A673 (cell line): Measurements from ENCODE around the gene TAP1. TPM values are rescaled to one million over a fixed set of nuclear protein-coding genes. Genes with fewer than 3 reads are reported as not detected.

Experiments
- BruUV-seq: library from RNA; stranded (reverse); fragments of 400-500 nt; replicated peaks from 2 replicates; lab custom pipeline; 2021; lab: Mats Ljungman, UMichigan
- CTCF ChIA-PET: fragments of 300-600 bp; sonication (Branson Sonifier 250); formaldehyde crosslinking; loops from one replicate; lab custom pipeline; 2022; ENCODE audit warnings: antibody characterized with exemption; lab: Charles Lee
- POLR2A ChIA-PET: fragments of 300-600 bp; sonication (Branson Sonifier 250); formaldehyde crosslinking; loops from one replicate; lab custom pipeline; 2022; ENCODE audit warnings: antibody characterized with exemption; ENCODE audit not compliant: low non-redundant PET; lab: Charles Lee
- DNase-seq: peaks from one replicate; pipeline ENCODE4 v3.0.0-alpha.2; 2015; ENCODE audit warnings: low spot score
- H3K27ac ChIP-seq: fragments of 200-600 bp; sonication (generic); 2 replicates; pipeline ENCODE4 v1.5.1; 2016; ENCODE audit warnings: mixed run types, low read depth, mild to moderate bottlenecking, mixed read lengths, antibody characterized with exemption, low read length; ENCODE audit not compliant: poor library complexity, severe bottlenecking
- H3K27me3 ChIP-seq: fragments of 200-600 bp; sonication (generic); replicated peaks from 2 replicates; pipeline ENCODE4 v1.6.1; 2017; ENCODE audit warnings: mixed run types, low read depth, mild to moderate bottlenecking, mixed read lengths, antibody characterized with exemption, low read length; ENCODE audit not compliant: insufficient read depth, poor library complexity
- H3K36me3 ChIP-seq: fragments of 200-600 bp; sonication (generic); 2 replicates; pipeline ENCODE4 v1.6.1; 2016; ENCODE audit warnings: mixed run types, mild to moderate bottlenecking, mixed read lengths, antibody characterized with exemption, low read length; ENCODE audit not compliant: insufficient read depth, poor library complexity, severe bottlenecking
- H3K4me1 ChIP-seq: fragments of 200-600 bp; sonication (generic); 2 replicates; pipeline ENCODE4 v1.6.1; 2017; ENCODE audit warnings: mixed run types, mild to moderate bottlenecking, mixed read lengths, antibody characterized with exemption, low read length; ENCODE audit not compliant: insufficient read depth, poor library complexity, severe bottlenecking
- H3K4me3 ChIP-seq: fragments of 200-600 bp; sonication (generic); 2 replicates; pipeline ENCODE4 v1.5.1; 2016; ENCODE audit warnings: low read depth, mixed run types, mild to moderate bottlenecking, mixed read lengths, low read length; ENCODE audit not compliant: poor library complexity, severe bottlenecking
- H3K9me3 ChIP-seq: fragments of 200-600 bp; sonication (generic); 2 replicates; pipeline ENCODE4 v1.6.1; 2016; ENCODE audit warnings: mixed run types, low read depth, mild to moderate bottlenecking, mixed read lengths, antibody characterized with exemption, low read length; ENCODE audit not compliant: poor library complexity, severe bottlenecking
- EZH2 ChIP-seq: fragments of 200-600 bp; sonication (generic); IDR thresholded peaks from 2 replicates; pipeline ENCODE4 v1.6.1; 2017; ENCODE audit warnings: borderline replicate concordance, low read depth, mild to moderate bottlenecking, mixed read lengths, antibody characterized with exemption, low read length; ENCODE audit not compliant: poor library complexity, severe bottlenecking
- intact Hi-C: fragments of 100-400 bp; cut with micrococcal nuclease; formaldehyde crosslinking; loops from one replicate; pipeline ENCODE4 v1.10.0; 2022; ENCODE audit not compliant: unreplicated experiment
- total RNA-seq: library from RNA; stranded (reverse); gene quantifications from 2 replicates; pipeline ENCODE4 v1.2.3, GENCODE V29; 2021
- TF ChIP-seq, protein P1 (sequence below): fragments of 300-800, 200-600 bp; sonication (generic); conservative IDR thresholded peaks from 2 replicates; pipeline ENCODE4 v1.5.1; 2017; ENCODE audit warnings: low read depth, mild to moderate bottlenecking, antibody characterized with exemption, low read length, moderate library complexity, mixed read lengths

The TAP1 gene
- total RNA-seq, 1 experiment from 2014 or later = 12.3 TPM

DNA sequence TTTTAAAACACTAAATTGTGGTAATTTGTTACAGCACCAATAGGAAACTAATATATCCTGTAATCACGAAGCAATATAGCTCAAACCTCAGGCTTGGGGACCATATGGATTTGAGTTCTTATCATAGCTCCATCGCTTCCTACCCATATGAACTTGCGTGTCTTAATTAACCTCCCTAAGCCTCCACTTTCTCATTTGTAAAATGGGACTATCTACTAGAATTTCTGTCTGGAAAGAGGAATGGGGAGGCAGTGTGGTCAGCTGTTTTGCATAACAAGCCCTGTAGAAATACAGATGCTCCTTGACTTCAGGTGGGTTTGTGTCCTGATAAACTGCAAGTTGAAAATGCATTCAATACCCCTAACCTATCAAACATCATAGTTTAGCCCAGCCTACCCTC, 53.8 kb downstream of the TAP1 start:
- BruUV-seq = no TSS peak
- Histone ChIP-seq H3K9me3 (no peaks in the 10 kb centered on the region), H3K27me3 (peaks cover 77% of the 10 kb centered on the region), H3K4me1 (no peaks in the 10 kb centered on the region), H3K36me3 (no peaks in the 10 kb centered on the region), H3K4me3 (no peak overlapping the region), H3K27ac (no peak overlapping the region)
- TF ChIP-seq, protein P1, sequence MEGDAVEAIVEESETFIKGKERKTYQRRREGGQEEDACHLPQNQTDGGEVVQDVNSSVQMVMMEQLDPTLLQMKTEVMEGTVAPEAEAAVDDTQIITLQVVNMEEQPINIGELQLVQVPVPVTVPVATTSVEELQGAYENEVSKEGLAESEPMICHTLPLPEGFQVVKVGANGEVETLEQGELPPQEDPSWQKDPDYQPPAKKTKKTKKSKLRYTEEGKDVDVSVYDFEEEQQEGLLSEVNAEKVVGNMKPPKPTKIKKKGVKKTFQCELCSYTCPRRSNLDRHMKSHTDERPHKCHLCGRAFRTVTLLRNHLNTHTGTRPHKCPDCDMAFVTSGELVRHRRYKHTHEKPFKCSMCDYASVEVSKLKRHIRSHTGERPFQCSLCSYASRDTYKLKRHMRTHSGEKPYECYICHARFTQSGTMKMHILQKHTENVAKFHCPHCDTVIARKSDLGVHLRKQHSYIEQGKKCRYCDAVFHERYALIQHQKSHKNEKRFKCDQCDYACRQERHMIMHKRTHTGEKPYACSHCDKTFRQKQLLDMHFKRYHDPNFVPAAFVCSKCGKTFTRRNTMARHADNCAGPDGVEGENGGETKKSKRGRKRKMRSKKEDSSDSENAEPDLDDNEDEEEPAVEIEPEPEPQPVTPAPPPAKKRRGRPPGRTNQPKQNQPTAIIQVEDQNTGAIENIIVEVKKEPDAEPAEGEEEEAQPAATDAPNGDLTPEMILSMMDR = no peak
- TF ChIP-seq EZH2 = no peak
- ChIA-PET POLR2A (no interaction called here), CTCF (no interaction called here)
- no peak for DNase-seq
- intact Hi-C loops = loop anchor here (10.0 kb wide), 1 partner anchor 555 kb away; no protein-coding TSS in a partner anchor

DNA sequence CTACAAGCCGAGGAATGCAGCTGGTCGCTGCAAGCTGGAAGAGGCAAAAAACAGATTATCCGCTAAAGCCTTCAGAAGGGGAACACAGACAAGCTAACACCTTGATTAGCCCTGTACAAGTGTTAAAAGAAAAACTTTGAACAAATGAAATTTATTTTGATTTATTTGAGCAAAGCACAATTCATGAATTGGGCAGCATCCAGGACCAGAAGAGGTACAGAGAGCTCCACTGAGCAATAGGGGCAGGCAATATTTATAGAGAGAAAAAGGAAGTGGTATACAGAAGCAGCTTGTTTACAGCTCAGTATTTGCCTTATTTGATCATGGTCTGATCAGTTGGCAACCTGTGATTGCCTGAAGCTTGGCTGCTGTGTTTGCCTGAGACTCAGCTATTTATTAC, 54.3 kb downstream of the TAP1 start:
- Histone ChIP-seq H3K36me3 (no peaks in the 10 kb centered on the region), H3K9me3 (no peaks in the 10 kb centered on the region), H3K27ac (no peak overlapping the region), H3K4me1 (no peaks in the 10 kb centered on the region), H3K27me3 (peaks cover 77% of the 10 kb centered on the region), H3K4me3 (no peak overlapping the region)
- intact Hi-C loops = loop anchor here (10.0 kb wide), 1 partner anchor 554 kb away; no protein-coding TSS in a partner anchor
- ChIA-PET CTCF (no interaction called here), POLR2A (no interaction called here)
- no TSS peak for BruUV-seq
- TF ChIP-seq EZH2 = no peak
- TF ChIP-seq, protein P1 = no peak
- no peak for DNase-seq

DNA sequence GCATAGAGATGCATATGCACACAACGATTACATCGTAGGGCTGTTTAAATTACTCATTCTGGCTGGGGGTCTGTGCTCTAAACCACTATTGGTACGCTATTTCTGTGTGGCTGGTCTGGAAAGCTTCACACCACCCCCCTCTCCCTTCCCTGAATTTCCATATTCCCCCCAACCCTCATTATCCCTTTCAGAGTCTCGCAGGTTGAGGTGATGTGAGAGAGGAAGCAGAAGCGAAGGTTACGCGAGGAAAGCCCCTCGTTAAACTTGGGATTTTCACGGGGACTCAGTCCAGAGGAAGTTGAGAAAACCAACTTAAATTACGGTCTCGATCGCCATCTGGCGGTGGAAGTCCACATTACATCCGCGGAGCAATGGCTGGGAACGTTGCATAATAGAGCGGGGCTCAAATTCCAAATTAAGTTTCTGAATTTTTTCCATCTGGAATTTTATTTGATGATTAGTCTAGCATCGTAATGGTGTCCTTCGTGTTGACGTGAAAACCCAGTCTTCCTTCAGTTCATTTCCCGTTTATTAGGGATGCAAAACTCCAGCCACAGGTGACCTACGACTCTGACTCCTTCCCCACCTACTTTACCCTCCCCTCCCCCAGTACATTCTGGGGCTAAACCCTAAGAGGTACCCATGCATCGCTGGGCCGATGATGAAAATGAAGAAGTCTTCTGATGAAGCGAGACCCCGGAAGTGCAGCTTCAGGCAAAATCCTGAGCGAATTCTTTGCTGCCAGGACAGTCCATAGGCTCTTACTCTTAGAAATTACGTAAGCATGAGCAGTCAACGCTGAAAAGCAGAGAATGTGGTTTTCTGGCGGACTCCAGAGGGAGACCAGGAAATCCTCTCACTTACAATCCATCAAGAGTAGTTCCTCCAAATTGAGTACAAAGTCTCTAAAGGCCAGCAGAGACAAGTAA, 56.4 kb downstream of the TAP1 start:
- intact Hi-C loops = loop anchor here (2.0 to 10.0 kb wide), 2 partner anchors 382 to 552 kb away; no protein-coding TSS in a partner anchor
- Histone ChIP-seq H3K27me3 (peaks cover 77% of the 10 kb centered on the region), H3K4me3 (peak overlapping the region; percentile 29), H3K27ac (no peak overlapping the region), H3K4me1 (no peaks in the 10 kb centered on the region), H3K36me3 (no peaks in the 10 kb centered on the region), H3K9me3 (no peaks in the 10 kb centered on the region)
- no peak for TF ChIP-seq EZH2
- TF ChIP-seq, protein P1 = peak; percentile 87
- BruUV-seq = no TSS peak
- peak; percentile 78 for DNase-seq
- POLR2A ChIA-PET = no interaction called here
- CTCF ChIA-PET = no interaction called here

Other genes with a start within 250 kb of the TAP1 start
- gene HLA-DQA1, start 216.3 kb downstream of the TAP1 start, total RNA-seq = not detected in 2 replicates
- not detected in 2 replicates for gene HLA-DQB1, start 187.0 kb downstream of the TAP1 start, total RNA-seq
- not detected in 2 replicates for gene HLA-DQA2, start 112.3 kb downstream of the TAP1 start, total RNA-seq
- not detected in 2 replicates for gene HLA-DQB2, start 90.2 kb downstream of the TAP1 start, total RNA-seq
- gene HLA-DOB, start 36.7 kb downstream of the TAP1 start, total RNA-seq = 2.0 and 2.8 TPM in 2 replicates
- gene TAP2, start 15.0 kb downstream of the TAP1 start, total RNA-seq = 39.2 and 46.5 TPM in 2 replicates
- gene PSMB8, start 9.7 kb downstream of the TAP1 start, total RNA-seq = 20.2 and 21.8 TPM in 2 replicates
- gene PSMB9, start 488 bp upstream of the TAP1 start, total RNA-seq = 4.3 and 6.8 TPM in 2 replicates
- gene HLA-DMB, start 87.3 kb upstream of the TAP1 start, total RNA-seq = 0.34 and 0.46 TPM in 2 replicates
- gene HLA-DMA, start 99.4 kb upstream of the TAP1 start, total RNA-seq = 1.4 and 1.9 TPM in 2 replicates
- 276 and 335 TPM in 2 replicates for gene BRD2, start 114.9 kb upstream of the TAP1 start, total RNA-seq
- gene HLA-DOA, start 155.9 kb upstream of the TAP1 start, total RNA-seq = 0.46 and 0.58 TPM in 2 replicates
- 0.35 and 0.43 TPM in 2 replicates for gene HLA-DPA1, start 219.9 kb upstream of the TAP1 start, total RNA-seq
- 2.3 and 2.7 TPM in 2 replicates for gene HLA-DPB1, start 222.3 kb upstream of the TAP1 start, total RNA-seq